H9 (cell line): Measurements from ENCODE around the gene DOCK2. TPM values are rescaled to one million over a fixed set of nuclear protein-coding genes. Genes with fewer than 3 reads are reported as not detected.

Experiments
- DNase-seq: peaks from one replicate; pipeline ENCODE4 v3.0.0-alpha.2; 2017
- H2AFZ ChIP-seq: one replicate; pipeline ENCODE4 v1.6.1; 2013; ENCODE audit warnings: mild to moderate bottlenecking, low read length, control low read depth, moderate library complexity
- H2AK5ac ChIP-seq: 2 replicates; pipeline ENCODE4 v1.6.1; 2013; ENCODE audit warnings: low read length, control low read depth, mixed read lengths; ENCODE audit not compliant: insufficient read length
- H2BK120ac ChIP-seq: one replicate; pipeline ENCODE4 v1.6.1; 2013; ENCODE audit warnings: low read depth, mild to moderate bottlenecking, low read length, control low read depth, inconsistent platforms; ENCODE audit not compliant: poor library complexity, severe bottlenecking
- H2BK12ac ChIP-seq: 2 replicates; pipeline ENCODE4 v1.6.1; 2013; ENCODE audit warnings: low read length, control low read depth, mixed read lengths, low read depth; ENCODE audit not compliant: insufficient read length
- H2BK15ac ChIP-seq: 2 replicates; pipeline ENCODE4 v1.6.1; 2013; ENCODE audit warnings: low read depth, low read length, control low read depth
- H2BK20ac ChIP-seq: one replicate; pipeline ENCODE4 v1.6.1; 2013; ENCODE audit warnings: low read depth, mild to moderate bottlenecking, low read length, control low read depth, inconsistent platforms; ENCODE audit not compliant: poor library complexity, severe bottlenecking
- H2BK5ac ChIP-seq: 2 replicates; pipeline ENCODE4 v1.6.1; 2013; ENCODE audit warnings: low read length, control low read depth, mixed read lengths; ENCODE audit not compliant: insufficient read length
- H3K14ac ChIP-seq: 2 replicates; pipeline ENCODE4 v1.6.1; 2013; ENCODE audit warnings: low read length, control low read depth; ENCODE audit not compliant: insufficient read depth
- H3K18ac ChIP-seq: 2 replicates; pipeline ENCODE4 v1.6.1; 2013; ENCODE audit warnings: low read depth, mild to moderate bottlenecking, mixed read lengths, low read length, control low read depth; ENCODE audit not compliant: insufficient read length
- H3K23ac ChIP-seq: 2 replicates; pipeline ENCODE4 v1.6.1; 2013; ENCODE audit warnings: low read length, control low read depth, mixed read lengths, low read depth; ENCODE audit not compliant: insufficient read length
- H3K23me2 ChIP-seq: 2 replicates; pipeline ENCODE4 v1.6.1; 2013; ENCODE audit warnings: low read depth, mild to moderate bottlenecking, mixed read lengths, low read length, control low read depth; ENCODE audit not compliant: insufficient read length, poor library complexity, severe bottlenecking
- H3K27ac ChIP-seq: 2 replicates; pipeline ENCODE4 v1.5.1; 2013; ENCODE audit warnings: low read length, control low read depth, mixed read lengths, low read depth; ENCODE audit not compliant: insufficient read length
- H3K27me3 ChIP-seq: 2 replicates; pipeline ENCODE4 v1.6.1; 2013; ENCODE audit warnings: low read length, control low read depth, inconsistent platforms; ENCODE audit not compliant: insufficient read depth
- H3K4ac ChIP-seq: 2 replicates; pipeline ENCODE4 v1.6.1; 2013; ENCODE audit warnings: low read depth, mild to moderate bottlenecking, control low read depth, inconsistent platforms, low read length, moderate library complexity
- H3K4me1 ChIP-seq: 2 replicates; pipeline ENCODE4 v1.6.1; 2013; ENCODE audit warnings: low read length, control low read depth, inconsistent platforms; ENCODE audit not compliant: insufficient read depth
- H3K4me2 ChIP-seq: 2 replicates; pipeline ENCODE4 v1.6.1; 2013; ENCODE audit warnings: low read length, control low read depth, mixed read lengths; ENCODE audit not compliant: insufficient read length, insufficient read depth
- H3K56ac ChIP-seq: 2 replicates; pipeline ENCODE4 v1.6.1; 2013; ENCODE audit warnings: low read depth, mild to moderate bottlenecking, mixed read lengths, low read length, control low read depth; ENCODE audit not compliant: insufficient read length
- H3K79me1 ChIP-seq: 2 replicates; pipeline ENCODE4 v1.6.1; 2013; ENCODE audit warnings: low read depth, mild to moderate bottlenecking, moderate library complexity, low read length, control low read depth, inconsistent platforms; ENCODE audit not compliant: insufficient read depth, poor library complexity, severe bottlenecking
- H3K79me2 ChIP-seq: 2 replicates; pipeline ENCODE4 v1.6.1; 2013; ENCODE audit warnings: low read length, control low read depth, inconsistent platforms; ENCODE audit not compliant: insufficient read depth
- H3K9ac ChIP-seq: 2 replicates; pipeline ENCODE4 v1.6.1; 2013; ENCODE audit warnings: low read length, control low read depth, mixed read lengths; ENCODE audit not compliant: insufficient read length; ENCODE audit errors: extremely low read depth
- H3K9me3 ChIP-seq: one replicate; pipeline ENCODE4 v1.6.1; 2013; ENCODE audit warnings: low read depth, low read length, inconsistent platforms; ENCODE audit not compliant: control insufficient read depth
- H3T11ph ChIP-seq: one replicate; pipeline ENCODE4 v1.6.1; 2013; ENCODE audit warnings: mild to moderate bottlenecking, low read length, control low read depth, inconsistent platforms
- H4K20me1 ChIP-seq: one replicate; pipeline ENCODE4 v1.6.1; 2013; ENCODE audit not compliant: control insufficient read depth, insufficient read length, insufficient read depth
- H4K5ac ChIP-seq: 2 replicates; pipeline ENCODE4 v1.6.1; 2013; ENCODE audit warnings: low read depth, mild to moderate bottlenecking, mixed read lengths, low read length, control low read depth; ENCODE audit not compliant: insufficient read length
- H4K8ac ChIP-seq: replicated peaks from 2 replicates; pipeline ENCODE4 v1.6.1; 2013; ENCODE audit warnings: low read length, control low read depth, mixed read lengths, low read depth; ENCODE audit not compliant: insufficient read length
- H4K91ac ChIP-seq: 2 replicates; pipeline ENCODE4 v1.6.1; 2013; ENCODE audit warnings: low read depth, mild to moderate bottlenecking, moderate library complexity, mixed read lengths, low read length, control low read depth; ENCODE audit not compliant: insufficient read length
- H3K27ac Mint-ChIP-seq, 3 experiments: 2 replicates in 2 of 3; 3 replicates in 1 of 3; pipeline ENCODE4 v1.8.0; 2020 to 2021; ENCODE audit warnings: mixed read lengths in 3 of 3, mild to moderate bottlenecking in 1 of 3, moderate library complexity in 1 of 3
- H3K27me3 Mint-ChIP-seq: 2 replicates; pipeline ENCODE4 v1.8.0; 2021; ENCODE audit warnings: low read depth, mild to moderate bottlenecking, moderate library complexity, mixed read lengths
- H3K36me3 Mint-ChIP-seq, 3 experiments: 2 replicates in 2 of 3; 3 replicates in 1 of 3; pipeline ENCODE4 v1.8.0; 2020 to 2021; ENCODE audit warnings: low read depth in 3 of 3, mixed read lengths in 3 of 3; ENCODE audit not compliant: insufficient read depth in 1 of 3
- H3K4me1 Mint-ChIP-seq, 2 experiments: 2 replicates each; pipeline ENCODE4 v1.8.0; 2020; ENCODE audit warnings: mixed read lengths in 2 of 2
- H3K4me3 Mint-ChIP-seq, 2 experiments: 2 replicates in 1 of 2; 3 replicates in 1 of 2; pipeline ENCODE4 v1.8.0; 2020 to 2021; ENCODE audit warnings: mild to moderate bottlenecking in 2 of 2, mixed read lengths in 2 of 2, moderate library complexity in 1 of 2
- H3K9me3 Mint-ChIP-seq, 2 experiments: 2 replicates in 1 of 2; 3 replicates in 1 of 2; pipeline ENCODE4 v1.8.0; 2020; ENCODE audit warnings: mild to moderate bottlenecking in 2 of 2, mixed read lengths in 2 of 2, moderate library complexity in 1 of 2
- WGBS: extraction: QIAGEN DNeasy Blood & Tissue Kit; methylation state at CpG from one replicate; pipeline ENCODE4 v1.1.7; 2013; ENCODE audit warnings: missing lambda C conversion rate, low lambda C conversion rate, mixed read lengths; ENCODE audit not compliant: insufficient read length; ENCODE audit errors: extremely low coverage; 5-methylcytosine and 5-hydroxymethylcytosine counted together
- total RNA-seq: library from RNA; stranded (reverse); gene quantifications from 2 replicates; pipeline ENCODE4 v1.2.1, GENCODE V29; 2021
- TF ChIP-seq, protein P1 (sequence below): fragments of 200-600 bp; sonication (generic); conservative IDR thresholded peaks from 3 replicates; pipeline ENCODE4 v1.8.0; 2021; ENCODE audit warnings: antibody characterized with exemption, mild to moderate bottlenecking

DOCK2 gene
- total RNA-seq, 1 experiment from 2014 or later = 7.8 TPM

GRCh38 chr5:169838688-169839087 lies 201.6 kb downstream of the DOCK2 start:
- no peaks in the 10 kb centered on the region for H3K79me2 ChIP-seq
- peaks cover 0 to 4% of the 10 kb centered on the region in 2 experiments; a peak in 3 of 4 replicates for H3K4me1 Mint-ChIP-seq
- no peak overlapping the region for H2BK5ac ChIP-seq
- no peaks in the 10 kb centered on the region for H3K79me1 ChIP-seq
- no peaks in the 10 kb centered on the region for H3K9me3 ChIP-seq
- no peak overlapping the region for H3K14ac ChIP-seq
- no peak overlapping the region for H3K4ac ChIP-seq
- no peaks in the 10 kb centered on the region for H3K27me3 ChIP-seq
- no peak overlapping the region for H2BK12ac ChIP-seq
- TF ChIP-seq, protein P1, sequence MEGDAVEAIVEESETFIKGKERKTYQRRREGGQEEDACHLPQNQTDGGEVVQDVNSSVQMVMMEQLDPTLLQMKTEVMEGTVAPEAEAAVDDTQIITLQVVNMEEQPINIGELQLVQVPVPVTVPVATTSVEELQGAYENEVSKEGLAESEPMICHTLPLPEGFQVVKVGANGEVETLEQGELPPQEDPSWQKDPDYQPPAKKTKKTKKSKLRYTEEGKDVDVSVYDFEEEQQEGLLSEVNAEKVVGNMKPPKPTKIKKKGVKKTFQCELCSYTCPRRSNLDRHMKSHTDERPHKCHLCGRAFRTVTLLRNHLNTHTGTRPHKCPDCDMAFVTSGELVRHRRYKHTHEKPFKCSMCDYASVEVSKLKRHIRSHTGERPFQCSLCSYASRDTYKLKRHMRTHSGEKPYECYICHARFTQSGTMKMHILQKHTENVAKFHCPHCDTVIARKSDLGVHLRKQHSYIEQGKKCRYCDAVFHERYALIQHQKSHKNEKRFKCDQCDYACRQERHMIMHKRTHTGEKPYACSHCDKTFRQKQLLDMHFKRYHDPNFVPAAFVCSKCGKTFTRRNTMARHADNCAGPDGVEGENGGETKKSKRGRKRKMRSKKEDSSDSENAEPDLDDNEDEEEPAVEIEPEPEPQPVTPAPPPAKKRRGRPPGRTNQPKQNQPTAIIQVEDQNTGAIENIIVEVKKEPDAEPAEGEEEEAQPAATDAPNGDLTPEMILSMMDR = no peak
- no peak overlapping the region for H2AFZ ChIP-seq
- no peak overlapping the region for H4K8ac ChIP-seq
- H3K56ac ChIP-seq = no peak overlapping the region
- H3K23ac ChIP-seq = no peak overlapping the region
- H3K23me2 ChIP-seq = no peaks in the 10 kb centered on the region
- no peak overlapping the region for H2BK20ac ChIP-seq
- no peak overlapping the region for H4K5ac ChIP-seq
- H3K9ac ChIP-seq = no peak overlapping the region
- DNase-seq = no peak
- H3K4me2 ChIP-seq = no peak overlapping the region
- H2BK120ac ChIP-seq = no peak overlapping the region
- no peaks in the 10 kb centered on the region for H3K9me3 Mint-ChIP-seq
- no peaks in the 10 kb centered on the region for H3K27me3 Mint-ChIP-seq
- no peaks in the 10 kb centered on the region; a peak in 1 of 7 replicates for H3K36me3 Mint-ChIP-seq
- H2AK5ac ChIP-seq = no peak overlapping the region
- H3T11ph ChIP-seq = no peak overlapping the region
- H3K27ac Mint-ChIP-seq = no peak overlapping the region
- H4K91ac ChIP-seq = no peak overlapping the region
- WGBS = no CpG with 5 or more reads among the region's 3 CpGs
- H3K27ac ChIP-seq = no peak overlapping the region
- no peak overlapping the region for H3K18ac ChIP-seq
- H3K4me1 ChIP-seq = no peaks in the 10 kb centered on the region
- H3K4me3 Mint-ChIP-seq = no peak overlapping the region
- no peak overlapping the region for H2BK15ac ChIP-seq
- no peaks in the 10 kb centered on the region for H4K20me1 ChIP-seq
